Naive B cell (primary cell): ENCODE data around the gene MYH15. TPM values are rescaled to one million over a fixed set of nuclear protein-coding genes. Genes with fewer than 3 reads are reported as not detected.

Source experiments
- ATAC-seq, 2 donors: fragments of 150-1000 bp; cut with Tn5 transposase; 2 replicates each; pipeline ENCODE4 v1.10.0; 2021; ENCODE audit warnings: low read depth in 2 of 2, mild to moderate bottlenecking in 2 of 2, moderate library complexity in 2 of 2
- DNase-seq: peaks from one replicate; pipeline ENCODE4 v3.0.0; 2022
- H3K27ac Mint-ChIP-seq, 6 donors: one replicate each; pipeline ENCODE4 v1.8.0; 2020 to 2022; ENCODE audit warnings: mild to moderate bottlenecking in 6 of 6, mixed read lengths in 6 of 6, moderate library complexity in 5 of 6, inconsistent platforms in 2 of 6
- H3K27me3 Mint-ChIP-seq, 3 donors: one replicate each; pipeline ENCODE4 v1.8.0; 2021 to 2022; ENCODE audit warnings: mixed read lengths in 3 of 3, mild to moderate bottlenecking in 1 of 3
- H3K36me3 Mint-ChIP-seq, 2 donors: one replicate each; pipeline ENCODE4 v1.8.0; 2020 to 2022; ENCODE audit warnings: mixed read lengths in 2 of 2, inconsistent platforms in 1 of 2, mild to moderate bottlenecking in 1 of 2
- H3K4me1 Mint-ChIP-seq, 3 donors: one replicate each; pipeline ENCODE4 v1.8.0; 2020 to 2022; ENCODE audit warnings: mixed read lengths in 3 of 3, inconsistent platforms in 1 of 3, mild to moderate bottlenecking in 1 of 3, moderate library complexity in 1 of 3
- H3K4me3 Mint-ChIP-seq, 8 donors: one replicate each; pipeline ENCODE4 v1.8.0; 2020 to 2022; ENCODE audit warnings: mild to moderate bottlenecking in 8 of 8, mixed read lengths in 8 of 8, moderate library complexity in 8 of 8, inconsistent platforms in 2 of 8
- H3K9me3 Mint-ChIP-seq, 7 donors: one replicate each; pipeline ENCODE4 v1.8.0; 2020 to 2022; ENCODE audit warnings: mixed read lengths in 7 of 7, mild to moderate bottlenecking in 5 of 7, inconsistent platforms in 2 of 7, moderate library complexity in 1 of 7
- polyA plus RNA-seq, 6 donors: library from polyadenylated mRNA; unstranded; fragments of 300-500 nt; fragmentation: Illumina TruSeq; gene quantifications; one replicate each; pipeline ENCODE4 v1.2.3, GENCODE V29; 2021; ENCODE audit warnings: low read depth in 6 of 6

Gene MYH15
- polyA plus RNA-seq, 6 donors from 2014 or later, result 0.05 to 0.06 TPM; not detected in 4

GRCh38 chr3:108403198-108403597, 107.2 kb downstream of the MYH15 start:
- DNase-seq, result no peak
- Mint-ChIP-seq H3K36me3 (peaks cover 8 to 10% of the 10 kb centered on the region in 2 donors), H3K9me3 (peaks cover 0 to 11% (median 4%) of the 10 kb centered on the region in 7 donors), H3K27me3 (no peaks in the 10 kb centered on the region), H3K4me3 (no peak overlapping the region), H3K4me1 (peaks cover 19 to 25% (median 20%) of the 10 kb centered on the region in 3 donors), H3K27ac (peak overlapping the region in 1 of 6 donors; percentile 59)
- ATAC-seq, result no peak

GRCh38 chr3:108401836-108402235, 108.6 kb downstream of the MYH15 start:
- ATAC-seq (no peak), DNase-seq (no peak)
- H3K36me3 Mint-ChIP-seq, result peaks cover 8 to 10% of the 10 kb centered on the region in 2 donors
- H3K4me3 Mint-ChIP-seq, result no peak overlapping the region
- peaks cover 0 to 10% (median 5%) of the 10 kb centered on the region in 3 donors for H3K27me3 Mint-ChIP-seq
- peaks cover 5 to 12% (median 6%) of the 10 kb centered on the region in 3 donors for H3K4me1 Mint-ChIP-seq
- H3K9me3 Mint-ChIP-seq, result peaks cover 0 to 11% (median 6%) of the 10 kb centered on the region in 7 donors
- peak overlapping the region in 1 of 6 donors; percentile 15 for H3K27ac Mint-ChIP-seq

GRCh38 chr3:108398510-108398909, 111.9 kb downstream of the MYH15 start:
- ATAC-seq (no peak), DNase-seq (no peak)
- Mint-ChIP-seq H3K4me3 (no peak overlapping the region), H3K36me3 (peaks cover 8 to 10% of the 10 kb centered on the region in 2 donors), H3K9me3 (peaks cover 0 to 11% (median 6%) of the 10 kb centered on the region in 7 donors), H3K4me1 (peaks cover 0 to 5% (median 0%) of the 10 kb centered on the region in 3 donors), H3K27ac (no peak overlapping the region), H3K27me3 (peaks cover 0 to 10% (median 5%) of the 10 kb centered on the region in 3 donors)

- Mint-ChIP-seq H3K27ac (no peak overlapping the region), H3K36me3 (peaks cover 8 to 10% of the 10 kb centered on the region in 2 donors), H3K4me1 (no peaks in the 10 kb centered on the region), H3K27me3 (peaks cover 5 to 10% (median 9%) of the 10 kb centered on the region in 3 donors), H3K9me3 (peaks cover 0 to 11% (median 6%) of the 10 kb centered on the region in 7 donors), H3K4me3 (no peak overlapping the region)
- DNase-seq (no peak), ATAC-seq (no peak)
Observed at GRCh38 chr3:108396336-108396735, 114.1 kb downstream of the MYH15 start.

GRCh38 chr3:108394563-108394962, 115.8 kb downstream of the MYH15 start:
- no peak overlapping the region for H3K27ac Mint-ChIP-seq
- H3K27me3 Mint-ChIP-seq, result peaks cover 5 to 12% (median 10%) of the 10 kb centered on the region in 3 donors
- DNase-seq, result no peak
- H3K4me1 Mint-ChIP-seq, result peaks cover under 1 to 3% (median 1%) of the 10 kb centered on the region in 3 donors
- peaks cover 1 to 4% of the 10 kb centered on the region in 2 donors for H3K36me3 Mint-ChIP-seq
- H3K9me3 Mint-ChIP-seq, result peaks cover 0 to 3% (median 1%) of the 10 kb centered on the region in 7 donors
- no peak for ATAC-seq
- H3K4me3 Mint-ChIP-seq, result no peak overlapping the region

GRCh38 chr3:108394016-108394415, 116.4 kb downstream of the MYH15 start:
- Mint-ChIP-seq H3K4me1 (peaks cover 5 to 8% (median 6%) of the 10 kb centered on the region in 3 donors), H3K27me3 (peaks cover 5 to 12% (median 10%) of the 10 kb centered on the region in 3 donors), H3K4me3 (no peak overlapping the region), H3K9me3 (peaks cover 0 to 3% (median 0%) of the 10 kb centered on the region in 7 donors), H3K36me3 (no peaks in the 10 kb centered on the region), H3K27ac (no peak overlapping the region)
- ATAC-seq, result no peak
- DNase-seq, result no peak

GRCh38 chr3:108393128-108393900, 117.1 kb downstream of the MYH15 start:
- Mint-ChIP-seq H3K27me3 (peaks cover 5 to 12% (median 10%) of the 10 kb centered on the region in 3 donors), H3K4me1 (peaks cover 10 to 15% (median 13%) of the 10 kb centered on the region in 3 donors), H3K9me3 (peaks cover 0 to 3% (median 0%) of the 10 kb centered on the region in 7 donors), H3K27ac (no peak overlapping the region), H3K4me3 (no peak overlapping the region), H3K36me3 (no peaks in the 10 kb centered on the region)
- ATAC-seq (no peak), DNase-seq (no peak)

- ATAC-seq, result no peak
- DNase-seq, result no peak
- peaks cover 17 to 23% (median 20%) of the 10 kb centered on the region in 3 donors for H3K4me1 Mint-ChIP-seq
Observed at GRCh38 chr3:108391917-108392593, 118.3 kb downstream of the MYH15 start.

GRCh38 chr3:108389372-108389771, 121.0 kb downstream of the MYH15 start:
- DNase-seq (no peak), ATAC-seq (no peak)
- Mint-ChIP-seq H3K27ac (no peak overlapping the region), H3K9me3 (no peaks in the 10 kb centered on the region), H3K27me3 (peaks cover 0 to 12% (median 0%) of the 10 kb centered on the region in 3 donors), H3K4me3 (peak overlapping the region in 2 of 8 donors; percentile 4 to 7), H3K36me3 (no peaks in the 10 kb centered on the region), H3K4me1 (peaks cover 17 to 23% (median 20%) of the 10 kb centered on the region in 3 donors)

More at GRCh38 chr3:108391917-108392593, 118.3 kb downstream of the MYH15 start:
- Mint-ChIP-seq H3K27me3 (peaks cover under 1 to 12% (median 2%) of the 10 kb centered on the region in 3 donors), H3K4me3 (no peak overlapping the region), H3K9me3 (peaks cover 0 to under 1% (median 0%) of the 10 kb centered on the region in 7 donors), H3K27ac (no peak overlapping the region), H3K36me3 (no peaks in the 10 kb centered on the region)

- ATAC-seq (peak; percentile 41 to 44), DNase-seq (no peak)
- peaks cover 0 to 12% (median 0%) of the 10 kb centered on the region in 3 donors for H3K27me3 Mint-ChIP-seq
- H3K9me3 Mint-ChIP-seq, result no peaks in the 10 kb centered on the region
- H3K27ac Mint-ChIP-seq, result peak overlapping the region in 5 of 6 donors; percentile 3 to 77 (median 38)
- H3K4me3 Mint-ChIP-seq, result peak overlapping the region in 6 of 8 donors; percentile 35 to 80 (median 54)
- peaks cover 17 to 23% (median 20%) of the 10 kb centered on the region in 3 donors for H3K4me1 Mint-ChIP-seq
- H3K36me3 Mint-ChIP-seq, result no peaks in the 10 kb centered on the region
Observed at GRCh38 chr3:108388136-108389132, 122.0 kb downstream of the MYH15 start.

GRCh38 chr3:108387063-108387462, 123.3 kb downstream of the MYH15 start:
- DNase-seq (no peak), ATAC-seq (no peak)
- Mint-ChIP-seq H3K27me3 (peaks cover 0 to 10% (median 0%) of the 10 kb centered on the region in 3 donors), H3K4me1 (peaks cover 17 to 23% (median 20%) of the 10 kb centered on the region in 3 donors), H3K9me3 (no peaks in the 10 kb centered on the region), H3K4me3 (no peak overlapping the region), H3K36me3 (no peaks in the 10 kb centered on the region), H3K27ac (no peak overlapping the region)

- DNase-seq (no peak), ATAC-seq (no peak)
- no peak overlapping the region for H3K4me3 Mint-ChIP-seq
Observed at GRCh38 chr3:108383306-108383705, 127.1 kb downstream of the MYH15 start.

More at GRCh38 chr3:108383306-108383705, 127.1 kb downstream of the MYH15 start:
- H3K36me3 Mint-ChIP-seq, result no peaks in the 10 kb centered on the region
- peaks cover 7 to 8% (median 7%) of the 10 kb centered on the region in 3 donors for H3K4me1 Mint-ChIP-seq
- H3K27me3 Mint-ChIP-seq, result no peaks in the 10 kb centered on the region
- no peak overlapping the region for H3K27ac Mint-ChIP-seq
- H3K9me3 Mint-ChIP-seq, result peaks cover 0 to 2% (median 0%) of the 10 kb centered on the region in 7 donors
